ENCODE measurements around the gene WDR20. TPM values are rescaled to one million over a fixed set of nuclear protein-coding genes. Genes with fewer than 3 reads are reported as not detected.
A peak's percentile ranks its signal among the peaks of the same experiment; 100 is the strongest.
"Not testable (repeated sequence)": the region's sequence is repeated elsewhere in the genome, so short reads cannot be mapped to it uniquely, and the experiment has no call there.

WDR20 gene
- total RNA-seq, 4 donors from 2014 or later, result 27.6 to 36.7 (median 33.6) TPM

GRCh38 chr14:102124419-102124818 is 15.3 kb upstream of the WDR20 start:
- DNase-seq, result no peak
- peaks cover 0 to 11% (median 0%) of the 10 kb centered on the region in 4 donors for H3K4me1 ChIP-seq
- no peak overlapping the region for H3K4me3 ChIP-seq
- no peaks in the 10 kb centered on the region for H3K27me3 ChIP-seq
- H3K27ac ChIP-seq, result no peak overlapping the region
- no peaks in the 10 kb centered on the region for H3K36me3 ChIP-seq
- TF ChIP-seq CTCF (IDR thresholded peaks at IDR 0.05) (no peak), POLR2A (IDR thresholded peaks at IDR 0.05) (no peak)
- no peaks in the 10 kb centered on the region for H3K9me3 ChIP-seq

- Histone ChIP-seq H3K27ac (peak overlapping the region in 2 of 4 donors; percentile 53 to 56), H3K27me3 (no peaks in the 10 kb centered on the region), H3K36me3 (no peaks in the 10 kb centered on the region), H3K4me3 (no peak overlapping the region), H3K9me3 (no peaks in the 10 kb centered on the region), H3K4me1 (peaks cover 0 to 11% (median 0%) of the 10 kb centered on the region in 4 donors)
- DNase-seq, result no peak
- no peak for TF ChIP-seq POLR2A (IDR thresholded peaks at IDR 0.05)
- no peak for TF ChIP-seq CTCF (IDR thresholded peaks at IDR 0.05)
Measured at GRCh38 chr14:102125546-102125945, 14.2 kb upstream of the WDR20 start.

- no peak overlapping the region for H3K4me3 ChIP-seq
- TF ChIP-seq POLR2A (IDR thresholded peaks at IDR 0.05) (no peak), CTCF (IDR thresholded peaks at IDR 0.05) (no peak)
- no peaks in the 10 kb centered on the region for H3K9me3 ChIP-seq
- H3K4me1 ChIP-seq, result peaks cover 0 to 11% (median 0%) of the 10 kb centered on the region in 4 donors
- H3K27ac ChIP-seq, result no peak overlapping the region
- H3K36me3 ChIP-seq, result no peaks in the 10 kb centered on the region
- no peak for DNase-seq
- no peaks in the 10 kb centered on the region for H3K27me3 ChIP-seq
Measured at GRCh38 chr14:102126807-102127455, 12.8 kb upstream of the WDR20 start.

- no peak for DNase-seq
- Histone ChIP-seq H3K9me3 (no peaks in the 10 kb centered on the region), H3K27me3 (no peaks in the 10 kb centered on the region), H3K4me1 (peaks cover 0 to 5% (median 0%) of the 10 kb centered on the region in 4 donors), H3K27ac (no peak overlapping the region), H3K36me3 (no peaks in the 10 kb centered on the region), H3K4me3 (no peak overlapping the region)
- TF ChIP-seq CTCF (IDR thresholded peaks at IDR 0.05) (no peak), POLR2A (IDR thresholded peaks at IDR 0.05) (no peak)
Measured at GRCh38 chr14:102131741-102132140, 8.0 kb upstream of the WDR20 start.

GRCh38 chr14:102134021-102134420 is 5.7 kb upstream of the WDR20 start:
- not testable (repeated sequence) for H3K9me3 ChIP-seq

GRCh38 chr14:102134719-102135118 is 5.0 kb upstream of the WDR20 start:
- not testable (repeated sequence) for H3K4me3 ChIP-seq, H3K36me3 ChIP-seq, H3K4me1 ChIP-seq, H3K27ac ChIP-seq, DNase-seq, H3K9me3 ChIP-seq, H3K27me3 ChIP-seq

More at GRCh38 chr14:102134021-102134420, 5.7 kb upstream of the WDR20 start:
- not testable (repeated sequence) for H3K27me3 ChIP-seq, DNase-seq, H3K27ac ChIP-seq, H3K4me1 ChIP-seq, H3K4me3 ChIP-seq, H3K36me3 ChIP-seq

- H3K4me3 ChIP-seq, DNase-seq, H3K27ac ChIP-seq, H3K27me3 ChIP-seq, H3K4me1 ChIP-seq, H3K9me3 ChIP-seq, H3K36me3 ChIP-seq: not testable (repeated sequence)
Measured at GRCh38 chr14:102135456-102135855, 4.2 kb upstream of the WDR20 start.

All from Peyer's patch (tissue), 4 donors.